Activated T-cell treated with anti-CD3 and anti-CD28 coated beads for 1 hour (primary cell): Measurements from ENCODE around the gene PLEKHA5.

Experiments used
- DNase-seq: peaks from one replicate; pipeline ENCODE4 v3.0.0-alpha.2; 2020; ENCODE audit warnings: low read depth

PLEKHA5 gene

GRCh38 chr12:19128485-19128884 lies 1.0 kb upstream of the PLEKHA5 start:
- DNase-seq = no peak

GRCh38 chr12:19129122-19129485 lies 429 bp upstream of the PLEKHA5 start:
- DNase-seq = no peak

DNA sequence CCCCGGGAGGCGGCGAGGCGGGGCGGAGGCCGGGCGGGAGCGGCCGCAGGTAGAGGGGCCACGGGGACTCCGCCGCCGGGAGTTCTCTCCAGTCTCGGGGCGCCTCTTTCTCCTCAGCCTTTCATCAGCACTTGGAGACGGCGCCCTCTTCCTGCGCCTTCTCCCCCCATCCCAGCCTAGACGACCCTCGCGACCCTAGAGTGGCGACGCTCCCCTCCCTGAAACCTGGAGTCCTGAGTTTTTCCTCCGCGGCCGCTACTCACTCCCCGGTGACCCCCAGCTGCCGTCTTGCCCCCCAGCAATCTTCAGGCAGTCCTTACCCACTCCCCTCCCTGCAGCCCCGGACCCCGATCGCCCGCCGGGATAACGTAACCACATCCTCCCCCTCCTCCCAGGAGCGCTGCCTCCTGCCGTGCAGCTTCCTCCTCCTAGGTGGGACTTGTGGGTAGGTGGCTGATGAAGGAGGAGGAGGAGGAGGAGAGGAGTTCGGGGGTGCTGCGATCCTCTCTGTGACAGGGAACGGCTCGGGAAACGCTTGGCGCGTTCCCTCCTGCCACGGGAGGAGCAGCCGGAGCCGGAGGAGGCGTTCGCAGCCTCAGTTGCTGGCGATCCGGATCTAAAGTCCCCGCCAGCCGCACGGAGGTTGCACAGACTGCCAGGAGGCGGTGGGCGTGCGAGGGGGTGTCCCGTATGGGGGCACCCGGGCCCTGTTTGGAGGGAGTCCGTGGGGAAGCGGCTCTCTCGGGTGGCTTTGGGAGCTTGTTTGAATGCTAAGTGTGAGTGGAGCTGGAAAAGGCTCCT lies 891 bp downstream of the PLEKHA5 start:
- no peak for DNase-seq

DNA sequence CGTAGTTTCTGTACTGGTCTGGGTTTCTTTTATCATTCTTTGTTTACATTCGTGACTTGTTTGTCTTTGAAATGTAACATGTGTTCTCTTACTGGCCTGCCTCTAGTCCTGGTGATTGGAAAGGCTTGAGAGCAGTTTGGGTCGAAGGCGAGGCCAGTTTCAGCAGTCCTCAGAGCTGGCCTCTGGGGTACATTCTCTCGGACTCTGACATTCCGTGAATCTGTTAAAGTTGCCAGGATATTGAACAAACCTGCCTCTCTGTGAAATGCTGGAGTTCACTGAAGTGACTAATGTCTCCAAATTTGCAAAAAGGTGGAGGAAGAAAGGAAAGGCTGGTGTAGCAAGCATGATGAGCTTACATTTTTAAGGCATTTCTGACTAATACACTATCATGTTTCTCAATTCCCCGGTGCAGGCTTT lies 1.5 kb downstream of the PLEKHA5 start:
- no peak for DNase-seq

DNA sequence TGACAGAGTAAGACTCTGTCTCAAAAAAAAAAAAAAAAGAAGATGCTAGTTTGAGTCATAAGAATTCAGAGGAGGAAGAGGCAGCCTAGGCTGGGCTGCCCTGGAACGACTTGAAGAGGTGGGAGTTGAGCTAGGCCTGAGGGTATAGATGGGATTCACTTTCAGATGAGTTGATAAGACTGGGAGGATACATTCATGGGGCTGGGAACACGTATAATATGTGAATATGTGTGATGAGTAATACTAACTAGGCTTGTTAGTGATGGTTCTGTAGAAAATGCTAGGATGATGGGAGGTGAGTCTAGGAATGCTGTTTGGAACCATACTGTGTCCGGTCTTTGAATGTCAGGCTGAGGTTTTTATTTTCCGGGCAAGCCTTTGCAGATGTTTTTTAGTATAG lies 9.0 kb downstream of the PLEKHA5 start:
- no peak for DNase-seq

- no peak for DNase-seq
Measured at GRCh38 chr12:19138956-19139355, 9.4 kb downstream of the PLEKHA5 start.

DNA sequence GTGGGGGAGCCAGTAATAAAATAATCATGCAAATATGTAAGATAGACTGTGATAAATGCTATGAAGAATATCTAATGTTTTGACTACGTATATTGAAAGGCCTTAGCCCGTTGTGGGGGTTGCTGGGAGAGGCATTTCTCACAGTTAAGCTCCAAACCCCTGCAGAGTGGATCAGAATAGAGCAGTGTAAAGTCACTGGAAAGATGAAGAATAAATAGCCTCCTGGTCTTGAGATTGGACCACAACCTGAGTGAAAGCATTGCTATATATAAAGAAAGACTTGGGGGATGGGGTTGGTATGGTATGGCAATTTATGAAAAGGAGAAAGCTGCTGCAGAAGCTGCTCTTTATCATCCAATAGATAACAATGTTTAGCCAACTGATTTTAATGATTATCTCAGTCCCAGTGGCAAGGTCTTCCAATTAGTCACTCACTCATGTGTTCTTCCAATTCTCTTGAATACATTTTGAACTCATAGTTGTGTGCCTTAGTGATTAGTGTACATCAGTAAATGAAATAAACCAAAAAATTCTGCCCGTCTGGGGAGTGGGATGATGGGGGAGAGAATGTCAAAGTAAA lies 10.2 kb downstream of the PLEKHA5 start:
- no peak for DNase-seq

- DNase-seq = no peak
Measured at GRCh38 chr12:19140381-19141236, 11.1 kb downstream of the PLEKHA5 start.

DNA sequence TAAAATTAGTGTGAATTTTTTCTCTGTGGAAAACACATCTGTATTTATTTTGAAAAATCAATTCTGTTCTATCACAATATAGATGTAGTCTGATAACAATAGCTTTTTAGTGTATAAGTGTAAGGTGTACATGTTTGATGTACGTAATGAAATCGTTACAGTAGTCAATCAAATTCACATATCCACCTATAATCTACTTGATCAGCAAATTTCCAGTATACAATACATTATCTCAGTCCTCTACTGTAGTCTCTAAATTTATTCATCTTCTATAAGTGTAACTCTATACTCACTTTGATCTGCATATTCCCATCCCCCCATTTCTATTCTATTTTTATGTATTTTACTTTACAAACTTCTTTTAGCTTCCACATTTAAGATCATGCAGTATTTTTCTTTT lies 13.0 kb downstream of the PLEKHA5 start:
- DNase-seq = no peak

- no peak for DNase-seq
Measured at GRCh38 chr12:19144287-19144686, 14.8 kb downstream of the PLEKHA5 start.

GRCh38 chr12:19144985-19145384 lies 15.5 kb downstream of the PLEKHA5 start:
- no peak for DNase-seq

- no peak for DNase-seq
Measured at GRCh38 chr12:19148860-19149259, 19.3 kb downstream of the PLEKHA5 start.

DNA sequence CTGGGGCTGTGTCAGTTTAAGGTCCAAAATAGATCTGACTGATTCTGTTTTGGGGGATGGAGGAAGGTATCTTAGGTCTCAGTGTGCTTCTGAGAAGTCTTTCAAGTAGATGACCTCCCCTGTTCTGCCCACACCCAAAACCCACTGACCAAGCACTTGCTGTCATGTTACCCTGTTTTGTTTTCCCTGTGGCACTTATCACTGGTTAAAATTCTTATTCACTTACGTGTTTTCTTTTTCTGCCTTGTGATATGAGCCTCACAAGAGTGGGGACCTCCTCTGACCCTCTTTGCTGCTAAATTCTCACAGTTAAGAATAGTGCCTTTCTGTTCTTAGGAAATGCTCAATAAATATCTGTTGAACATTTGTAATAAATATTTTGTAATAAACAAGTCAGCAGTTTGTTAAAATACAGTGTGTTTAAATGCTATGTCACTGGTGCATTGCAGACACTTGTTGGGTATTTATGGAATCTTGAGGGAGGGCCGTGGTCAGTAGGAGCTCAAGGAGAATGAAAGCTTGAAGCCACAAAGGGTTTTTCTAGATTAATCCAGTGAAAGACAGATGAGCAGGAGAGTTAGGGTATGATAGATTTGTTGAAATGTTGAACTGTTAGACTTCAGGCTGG lies 20.9 kb downstream of the PLEKHA5 start:
- DNase-seq = no peak

- DNase-seq = no peak
Measured at GRCh38 chr12:19151298-19151697, 21.8 kb downstream of the PLEKHA5 start.

GRCh38 chr12:19153396-19153795 lies 23.9 kb downstream of the PLEKHA5 start:
- no peak for DNase-seq

DNA sequence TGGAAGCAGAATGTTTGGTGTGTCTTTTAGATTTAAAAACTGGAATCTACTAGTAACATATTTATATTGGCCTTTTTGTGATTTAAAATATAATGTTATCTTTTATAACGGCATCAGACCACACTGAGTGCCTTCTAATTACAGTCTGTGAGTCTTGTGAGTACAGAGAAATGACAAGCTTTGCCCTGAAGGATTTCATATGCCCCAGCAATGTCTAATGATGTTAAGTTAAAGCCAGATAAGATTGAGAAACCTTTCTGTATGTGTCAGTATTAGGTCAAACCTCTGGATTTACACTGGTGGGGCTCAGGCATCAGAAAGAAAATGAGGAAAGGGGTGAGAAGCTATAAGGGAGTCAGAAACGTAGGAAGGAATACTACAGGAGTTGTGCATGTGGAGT lies 25.2 kb downstream of the PLEKHA5 start:
- no peak for DNase-seq

DNA sequence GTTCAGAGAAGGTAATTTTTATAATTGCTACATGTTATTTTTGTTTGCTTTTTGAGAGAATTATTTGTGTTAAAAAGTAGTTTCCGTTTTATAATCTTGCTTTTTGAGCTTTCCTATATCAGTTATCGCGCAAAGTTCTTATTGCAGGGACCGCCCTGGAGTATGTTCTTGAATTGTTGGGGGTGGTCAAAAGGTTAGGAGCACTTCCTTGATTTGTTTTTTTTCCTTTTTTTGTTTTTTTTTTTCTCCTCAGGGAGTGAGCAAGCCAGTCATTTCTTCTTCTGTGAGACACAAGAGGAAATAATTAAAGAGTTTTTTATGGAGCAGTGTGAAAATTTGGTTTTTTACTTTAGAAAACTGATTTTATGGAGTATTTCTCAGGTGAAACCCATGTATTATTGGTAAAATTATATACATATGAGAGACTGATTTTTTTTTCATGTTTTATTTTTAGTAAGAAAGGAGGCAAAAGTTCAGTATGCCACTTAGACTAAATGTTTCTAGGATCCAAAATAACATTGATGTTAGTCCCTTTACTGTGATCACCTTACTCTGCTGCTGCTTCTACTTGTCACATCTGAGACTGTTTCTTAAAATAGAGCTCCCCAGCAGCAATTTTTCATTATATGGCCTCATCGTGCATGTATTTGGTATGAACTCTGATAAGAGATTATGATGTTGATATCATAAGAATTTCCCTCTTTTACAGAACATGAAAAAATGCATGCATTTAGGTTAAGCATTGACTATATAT lies 26.6 kb downstream of the PLEKHA5 start:
- DNase-seq = no peak

GRCh38 chr12:19158923-19159322 lies 29.4 kb downstream of the PLEKHA5 start:
- no peak for DNase-seq

- DNase-seq = no peak
Measured at GRCh38 chr12:19161216-19161615, 31.7 kb downstream of the PLEKHA5 start.

DNA sequence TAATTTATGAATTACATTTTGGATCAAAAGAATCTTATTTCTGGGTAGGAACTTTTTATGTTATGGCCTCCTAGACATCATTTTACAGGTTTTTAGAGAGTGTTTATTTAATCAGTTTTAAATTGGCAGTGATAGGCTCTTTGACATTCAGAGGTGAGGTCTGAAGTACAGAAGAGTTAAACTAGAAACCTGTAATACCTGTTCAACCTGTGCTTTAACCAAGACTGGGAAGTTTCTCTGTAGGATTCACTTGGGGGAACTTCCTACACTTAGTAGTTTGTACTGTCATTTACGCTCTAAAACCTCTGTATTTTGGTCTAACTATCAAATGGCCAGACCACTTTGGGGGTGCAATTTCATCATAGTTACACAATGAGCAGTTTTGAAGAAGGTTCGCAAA lies 35.9 kb downstream of the PLEKHA5 start:
- DNase-seq = no peak

DNA sequence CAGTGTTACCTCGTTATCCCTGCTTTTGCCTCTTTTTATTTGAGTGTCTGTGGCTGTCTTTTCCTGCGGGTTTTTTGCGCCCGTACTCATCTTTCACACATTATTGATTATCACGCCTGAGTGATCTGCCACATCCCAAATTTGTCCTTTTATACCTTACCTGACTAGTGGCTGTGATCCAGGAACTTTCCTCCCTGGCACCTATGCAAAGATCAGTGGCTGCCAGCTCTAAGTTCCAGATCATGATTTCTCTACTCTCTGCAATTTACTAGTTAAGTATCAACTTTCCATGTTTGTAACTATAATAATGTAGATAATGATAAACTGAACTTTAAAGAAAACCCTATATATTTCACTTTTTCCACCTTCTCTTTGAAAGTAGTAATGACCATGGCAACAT lies 36.9 kb downstream of the PLEKHA5 start:
- DNase-seq = no peak

- DNase-seq = no peak
Measured at GRCh38 chr12:19166956-19167355, 37.4 kb downstream of the PLEKHA5 start.
